ENCODE measurements around the gene PARP2.

- no peak for TF ChIP-seq CTCF (conservative IDR thresholded peaks at IDR 0.05; ENCODE audit: low read depth, low read length)
- TF ChIP-seq EZH2 (IDR thresholded peaks at IDR 0.05; ENCODE audit: borderline replicate concordance, low read depth, low read length, poor library complexity, severe bottlenecking), result no peak
Measured at GRCh38 chr14:20343092-20343861, at the start of gene PARP2.
